ENCODE measurements around the gene PTPRG. TPM values are rescaled to one million over a fixed set of nuclear protein-coding genes. Genes with fewer than 3 reads are reported as not detected.

Gene PTPRG
- total RNA-seq, 1 experiment from 2014 or later = 11.7 TPM

DNA sequence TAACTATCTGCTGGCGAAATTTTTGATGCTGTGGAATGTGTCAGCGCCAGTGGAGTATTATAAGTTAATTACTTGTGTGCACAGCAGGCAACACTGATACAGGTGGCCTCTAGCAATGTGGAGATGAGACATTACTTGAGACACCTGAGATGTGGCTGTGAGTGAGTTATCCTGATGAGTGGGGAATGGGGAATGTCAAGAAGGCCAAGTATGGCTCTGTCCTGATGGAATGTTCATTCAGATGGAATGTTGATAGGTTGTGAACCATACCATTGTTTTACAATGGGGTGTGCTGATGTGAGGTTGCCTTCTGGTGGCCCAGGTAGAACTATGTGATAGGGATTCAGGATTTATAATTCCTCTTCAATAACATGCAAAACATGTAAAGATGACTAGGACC, 404.8 kb downstream of the PTPRG start:
- CTCF ChIA-PET = interaction anchor here (0.6 kb wide), 1 partner anchor 30 kb away, joined by 4 read pairs; no protein-coding TSS in a partner anchor

DNA sequence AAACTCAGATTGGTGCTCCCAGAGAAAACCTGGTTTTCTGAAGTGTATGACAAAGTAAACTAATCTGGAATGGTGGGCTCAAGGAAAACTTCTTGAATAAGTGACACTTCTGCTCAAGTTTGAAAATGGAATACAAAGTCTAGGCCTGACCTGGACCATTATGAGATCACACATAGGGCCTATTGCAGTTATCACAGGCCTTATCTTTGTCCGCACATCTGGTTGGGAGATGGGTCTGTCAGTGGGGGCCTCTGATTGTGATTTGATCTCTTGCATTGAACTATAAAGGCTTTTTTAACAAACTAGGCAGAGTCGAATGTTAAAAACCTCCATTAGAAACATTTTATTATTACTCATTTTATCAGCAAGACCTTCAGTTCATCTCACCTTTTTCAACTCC, 405.6 kb downstream of the PTPRG start:
- intact Hi-C loops (cut with micrococcal nuclease; ENCODE audit: unreplicated experiment) = no loop called here
- H3K9me3 ChIP-seq (ENCODE audit: low read depth, low read length, poor library complexity, severe bottlenecking) = no peaks in the 10 kb centered on the region
- TF ChIP-seq CTCF (conservative IDR thresholded peaks at IDR 0.05; ENCODE audit: low read depth, low read length) (no peak), EZH2 (IDR thresholded peaks at IDR 0.05; ENCODE audit: borderline replicate concordance, low read depth, low read length, poor library complexity, severe bottlenecking) (no peak)
- no peak overlapping the region for H3K27ac ChIP-seq (ENCODE audit: low read depth, low read length, poor library complexity, severe bottlenecking)
- no peaks in the 10 kb centered on the region for H3K27me3 ChIP-seq (replicated peaks; ENCODE audit: insufficient read depth, low read depth, low read length, poor library complexity)
- ChIA-PET CTCF (no interaction called here), POLR2A (ENCODE audit: low non-redundant PET) (no interaction called here)
- H3K4me1 ChIP-seq (ENCODE audit: insufficient read depth, low read length, poor library complexity, severe bottlenecking) = no peaks in the 10 kb centered on the region
- BruUV-seq (replicated peaks) = no TSS peak
- no peak for DNase-seq (ENCODE audit: low spot score)
- H3K4me3 ChIP-seq (ENCODE audit: low read depth, low read length, poor library complexity, severe bottlenecking) = no peak overlapping the region
- no peaks in the 10 kb centered on the region for H3K36me3 ChIP-seq (ENCODE audit: insufficient read depth, low read length, poor library complexity, severe bottlenecking)

More for the DNA sequence above, 404.8 kb downstream of the PTPRG start:
- Histone ChIP-seq H3K27me3 (replicated peaks; ENCODE audit: insufficient read depth, low read depth, low read length, poor library complexity) (no peaks in the 10 kb centered on the region), H3K4me3 (ENCODE audit: low read depth, low read length, poor library complexity, severe bottlenecking) (no peak overlapping the region), H3K4me1 (ENCODE audit: insufficient read depth, low read length, poor library complexity, severe bottlenecking) (no peaks in the 10 kb centered on the region), H3K36me3 (ENCODE audit: insufficient read depth, low read length, poor library complexity, severe bottlenecking) (no peaks in the 10 kb centered on the region), H3K27ac (ENCODE audit: low read depth, low read length, poor library complexity, severe bottlenecking) (no peak overlapping the region), H3K9me3 (ENCODE audit: low read depth, low read length, poor library complexity, severe bottlenecking) (no peaks in the 10 kb centered on the region)
- no TSS peak for BruUV-seq (replicated peaks)
- POLR2A ChIA-PET (ENCODE audit: low non-redundant PET) = no interaction called here
- intact Hi-C loops (cut with micrococcal nuclease; ENCODE audit: unreplicated experiment) = no loop called here
- no peak for TF ChIP-seq EZH2 (IDR thresholded peaks at IDR 0.05; ENCODE audit: borderline replicate concordance, low read depth, low read length, poor library complexity, severe bottlenecking)
- TF ChIP-seq CTCF (conservative IDR thresholded peaks at IDR 0.05; ENCODE audit: low read depth, low read length) = no peak
- DNase-seq (ENCODE audit: low spot score) = no peak

DNA sequence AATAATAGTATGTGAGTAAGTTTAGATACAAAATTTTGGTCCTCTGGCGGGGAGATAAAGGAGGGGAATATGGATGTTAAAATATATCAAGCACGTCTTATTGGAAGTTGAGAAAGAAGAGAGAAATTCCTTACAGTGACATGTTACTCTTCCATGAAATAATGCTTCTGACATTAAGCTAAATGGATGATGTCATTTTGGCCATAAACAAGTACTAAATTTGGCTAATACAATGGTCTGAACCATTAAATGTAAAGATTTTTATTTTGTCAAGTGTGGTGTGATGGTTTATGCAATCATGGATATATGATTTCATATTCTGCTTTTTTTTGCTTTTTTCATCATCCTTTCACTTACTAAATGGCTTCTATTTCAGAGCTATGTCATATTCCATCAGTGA, 406.6 kb downstream of the PTPRG start:
- TF ChIP-seq CTCF (conservative IDR thresholded peaks at IDR 0.05; ENCODE audit: low read depth, low read length) = no peak
- no peak for TF ChIP-seq EZH2 (IDR thresholded peaks at IDR 0.05; ENCODE audit: borderline replicate concordance, low read depth, low read length, poor library complexity, severe bottlenecking)
- BruUV-seq (replicated peaks) = no TSS peak
- ChIA-PET POLR2A (ENCODE audit: low non-redundant PET) (no interaction called here), CTCF (interaction anchor here (0.6 kb wide), 1 partner anchor 33 kb away, joined by 3 read pairs; no protein-coding TSS in a partner anchor)
- intact Hi-C loops (cut with micrococcal nuclease; ENCODE audit: unreplicated experiment) = no loop called here
- Histone ChIP-seq H3K27me3 (replicated peaks; ENCODE audit: insufficient read depth, low read depth, low read length, poor library complexity) (no peaks in the 10 kb centered on the region), H3K36me3 (ENCODE audit: insufficient read depth, low read length, poor library complexity, severe bottlenecking) (no peaks in the 10 kb centered on the region), H3K4me3 (ENCODE audit: low read depth, low read length, poor library complexity, severe bottlenecking) (no peak overlapping the region), H3K4me1 (ENCODE audit: insufficient read depth, low read length, poor library complexity, severe bottlenecking) (no peaks in the 10 kb centered on the region), H3K27ac (ENCODE audit: low read depth, low read length, poor library complexity, severe bottlenecking) (no peak overlapping the region), H3K9me3 (ENCODE audit: low read depth, low read length, poor library complexity, severe bottlenecking) (no peaks in the 10 kb centered on the region)
- no peak for DNase-seq (ENCODE audit: low spot score)
